ENCODE data around the gene ETNK2.
"Not testable (repeated sequence)": the region's sequence is repeated elsewhere in the genome, so short reads cannot be mapped to it uniquely, and the experiment has no call there.

The ETNK2 gene

DNA sequence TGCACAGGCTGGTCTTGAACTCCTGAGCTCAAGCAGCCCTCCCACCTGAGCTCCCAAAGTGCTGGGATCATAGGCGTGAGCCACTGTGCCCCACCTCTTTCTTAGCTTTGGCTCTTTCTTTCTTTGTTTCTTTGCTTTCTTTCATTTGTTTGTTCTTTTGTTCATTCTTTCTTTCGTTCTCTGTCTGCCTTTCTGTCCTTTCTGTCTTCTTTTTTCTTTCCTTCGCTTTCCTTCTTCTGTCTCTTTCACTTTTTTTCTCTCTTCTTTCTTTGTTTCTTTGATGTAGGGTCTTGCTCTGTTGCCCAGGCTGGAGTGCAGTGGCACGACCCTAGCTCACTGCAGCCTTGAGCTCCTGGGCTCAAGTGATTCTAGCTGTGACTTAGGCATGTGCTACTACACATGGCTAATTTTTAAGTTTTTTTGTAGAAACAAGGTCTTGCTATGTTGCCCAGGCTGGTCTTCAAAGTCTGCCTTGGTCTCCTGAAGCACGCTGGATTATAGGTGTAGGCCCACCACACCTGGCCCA lies 60.0 kb downstream of the ETNK2 start:
- TF ChIP-seq, protein P1, sequence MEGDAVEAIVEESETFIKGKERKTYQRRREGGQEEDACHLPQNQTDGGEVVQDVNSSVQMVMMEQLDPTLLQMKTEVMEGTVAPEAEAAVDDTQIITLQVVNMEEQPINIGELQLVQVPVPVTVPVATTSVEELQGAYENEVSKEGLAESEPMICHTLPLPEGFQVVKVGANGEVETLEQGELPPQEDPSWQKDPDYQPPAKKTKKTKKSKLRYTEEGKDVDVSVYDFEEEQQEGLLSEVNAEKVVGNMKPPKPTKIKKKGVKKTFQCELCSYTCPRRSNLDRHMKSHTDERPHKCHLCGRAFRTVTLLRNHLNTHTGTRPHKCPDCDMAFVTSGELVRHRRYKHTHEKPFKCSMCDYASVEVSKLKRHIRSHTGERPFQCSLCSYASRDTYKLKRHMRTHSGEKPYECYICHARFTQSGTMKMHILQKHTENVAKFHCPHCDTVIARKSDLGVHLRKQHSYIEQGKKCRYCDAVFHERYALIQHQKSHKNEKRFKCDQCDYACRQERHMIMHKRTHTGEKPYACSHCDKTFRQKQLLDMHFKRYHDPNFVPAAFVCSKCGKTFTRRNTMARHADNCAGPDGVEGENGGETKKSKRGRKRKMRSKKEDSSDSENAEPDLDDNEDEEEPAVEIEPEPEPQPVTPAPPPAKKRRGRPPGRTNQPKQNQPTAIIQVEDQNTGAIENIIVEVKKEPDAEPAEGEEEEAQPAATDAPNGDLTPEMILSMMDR (IDR thresholded peaks at IDR 0.05; ENCODE audit: borderline replicate concordance, insufficient read depth, low read depth, low read length) = no peak
- no peak overlapping the region for H3K4me3 ChIP-seq (ENCODE audit: low read depth, low read length)

DNA sequence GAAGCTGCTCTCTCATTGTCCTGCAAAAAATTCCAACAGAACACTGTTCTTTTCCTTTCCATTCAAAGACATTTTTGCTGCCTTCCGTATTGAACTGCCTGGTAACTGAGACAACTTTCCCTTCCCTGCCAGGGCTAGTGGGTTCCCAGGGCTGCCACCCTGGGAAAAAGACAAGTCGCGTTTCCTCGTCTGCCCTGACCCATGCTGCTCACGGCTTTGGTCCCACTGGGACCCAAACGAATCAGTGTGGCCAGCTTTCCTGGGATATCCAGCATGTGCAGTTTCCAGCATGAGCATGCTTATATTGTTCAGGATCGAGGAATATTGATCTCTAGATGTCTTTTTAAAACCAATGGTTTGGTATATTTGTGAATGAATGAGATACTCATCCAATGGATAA lies 60.8 kb downstream of the ETNK2 start:
- TF ChIP-seq, protein P1 (IDR thresholded peaks at IDR 0.05; ENCODE audit: borderline replicate concordance, insufficient read depth, low read depth, low read length) = no peak
- H3K4me3 ChIP-seq (ENCODE audit: low read depth, low read length) = no peak overlapping the region

- H3K4me3 ChIP-seq (ENCODE audit: low read depth, low read length) = not testable (repeated sequence)
These were observed 61.7 kb downstream of the ETNK2 start for GRCh38 chr1:204090132-204090531.

GRCh38 chr1:204089044-204089751 lies 62.6 kb downstream of the ETNK2 start:
- H3K4me3 ChIP-seq (ENCODE audit: low read depth, low read length) = no peak overlapping the region
- TF ChIP-seq, protein P1 (IDR thresholded peaks at IDR 0.05; ENCODE audit: borderline replicate concordance, insufficient read depth, low read depth, low read length) = no peak

- TF ChIP-seq, protein P1 (IDR thresholded peaks at IDR 0.05; ENCODE audit: borderline replicate concordance, insufficient read depth, low read depth, low read length) = no peak
These were observed 63.2 kb downstream of the ETNK2 start for GRCh38 chr1:204088596-204088995.

DNA sequence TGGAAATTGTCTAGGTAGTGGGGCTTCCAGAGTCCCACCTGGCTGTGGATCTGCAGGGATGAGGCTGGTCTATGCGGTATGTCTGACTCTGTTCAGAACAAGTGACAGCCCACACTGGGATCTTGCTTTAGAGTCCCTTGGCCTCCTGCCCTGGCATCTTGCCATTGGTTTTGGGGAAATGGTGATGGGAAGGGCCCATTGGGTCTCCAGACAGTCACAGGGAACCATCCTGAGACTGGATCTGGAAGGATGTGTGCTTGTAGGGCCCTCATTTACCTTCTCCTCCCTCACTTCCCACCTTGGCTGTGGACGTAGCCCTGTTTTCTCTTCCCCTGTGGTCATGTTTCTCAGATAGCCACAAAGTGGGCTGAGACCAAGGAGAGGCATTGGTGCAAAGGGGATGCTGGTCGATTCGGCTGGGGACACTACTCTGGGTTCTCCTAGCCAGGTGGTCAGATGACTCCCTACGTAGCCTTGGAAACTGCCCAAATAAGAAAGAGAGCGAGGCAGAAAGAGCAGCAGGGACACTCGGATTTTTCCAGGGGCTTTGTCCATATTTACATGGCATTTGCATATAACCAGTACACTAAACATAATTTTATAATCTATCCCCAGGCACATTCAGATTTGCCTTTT lies 63.8 kb downstream of the ETNK2 start:
- TF ChIP-seq, protein P1 (IDR thresholded peaks at IDR 0.05; ENCODE audit: borderline replicate concordance, insufficient read depth, low read depth, low read length) = no peak
- H3K4me3 ChIP-seq (ENCODE audit: low read depth, low read length) = no peak overlapping the region

More at GRCh38 chr1:204088596-204088995, 63.2 kb downstream of the ETNK2 start:
- H3K4me3 ChIP-seq (ENCODE audit: low read depth, low read length) = no peak overlapping the region

- TF ChIP-seq, protein P1 (IDR thresholded peaks at IDR 0.05; ENCODE audit: borderline replicate concordance, insufficient read depth, low read depth, low read length) = no peak
- no peak overlapping the region for H3K4me3 ChIP-seq (ENCODE audit: low read depth, low read length)
These were observed 64.5 kb downstream of the ETNK2 start for GRCh38 chr1:204087181-204087892.

Measured in GM12875 (cell line).